Panc1 (cell line): Measurements from ENCODE around the gene SVIL. TPM values are rescaled to one million over a fixed set of nuclear protein-coding genes. Genes with fewer than 3 reads are reported as not detected.
"Not testable (repeated sequence)": the region's sequence is repeated elsewhere in the genome, so short reads cannot be mapped to it uniquely, and the experiment has no call there.

ENCODE experiments used
- ATAC-seq: fragments of 200-7000 bp; cut with Tn5 transposase; 2 replicates; pipeline ENCODE4 v1.9.1; 2020; ENCODE audit warnings: mild to moderate bottlenecking, moderate library complexity
- BruUV-seq: library from RNA; stranded (reverse); fragments of 400-500 nt; replicated peaks from 2 replicates; lab custom pipeline; 2021; lab: Mats Ljungman, UMichigan
- CTCF ChIA-PET: fragments of 300-600 bp; sonication (Branson Sonifier 250); formaldehyde crosslinking; loops from one replicate; lab custom pipeline; 2022; ENCODE audit warnings: antibody characterized with exemption; lab: Charles Lee
- POLR2A ChIA-PET: fragments of 300-600 bp; sonication (Branson Sonifier 250); formaldehyde crosslinking; loops from one replicate; lab custom pipeline; 2022; ENCODE audit warnings: antibody characterized with exemption; lab: Charles Lee
- DNase-seq: peaks from one replicate; pipeline ENCODE4 v3.0.0-alpha.2; 2010; ENCODE audit warnings: low read depth, low spot score
- H3K27ac ChIP-seq: 2 replicates; pipeline ENCODE4 v1.5.1; 2011; ENCODE audit warnings: mild to moderate bottlenecking, low read length, inconsistent platforms
- H3K27me3 ChIP-seq: fragments of 200-500 bp; sonication (Bioruptor generic); 2 replicates; pipeline ENCODE4 v1.6.0; 2014; ENCODE audit warnings: low read length, inconsistent platforms; ENCODE audit not compliant: control insufficient read depth, insufficient read depth
- H3K36me3 ChIP-seq: fragments of 200-500 bp; sonication (Bioruptor generic); 2 replicates; pipeline ENCODE4 v1.5.1; 2014; ENCODE audit warnings: inconsistent platforms, mild to moderate bottlenecking, low read length, moderate library complexity; ENCODE audit not compliant: control insufficient read depth, insufficient read depth
- H3K4me1 ChIP-seq: 2 replicates; pipeline ENCODE4 v1.5.1; 2011; ENCODE audit warnings: inconsistent platforms, mild to moderate bottlenecking, low read length, moderate library complexity; ENCODE audit not compliant: control insufficient read depth, insufficient read depth
- H3K4me3 ChIP-seq, 2 experiments: 2 replicates each; pipeline ENCODE4 v1.5.1; 2011 to 2012; ENCODE audit warnings: low read depth in 2 of 2, low read length in 2 of 2, mild to moderate bottlenecking in 2 of 2, inconsistent platforms in 1 of 2, moderate library complexity in 1 of 2
- H3K9me3 ChIP-seq: fragments of 200-500 bp; sonication (Bioruptor generic); 2 replicates; pipeline ENCODE4 v1.5.1; 2014; ENCODE audit warnings: low read depth, mild to moderate bottlenecking, inconsistent platforms, low read length, moderate library complexity; ENCODE audit not compliant: control insufficient read depth, insufficient read depth
- POLR2AphosphoS5 ChIP-seq: IDR thresholded peaks from 2 replicates; pipeline ENCODE4 v1.6.1; 2012; ENCODE audit warnings: mild to moderate bottlenecking, low read depth, low read length, moderate library complexity
- REST ChIP-seq, 2 experiments: IDR thresholded peaks; 2 replicates each; pipeline ENCODE4 v1.6.1; 2011 to 2012; ENCODE audit warnings: low read depth in 2 of 2, control low read depth in 1 of 2, low read length in 1 of 2, mild to moderate bottlenecking in 1 of 2, moderate library complexity in 1 of 2; ENCODE audit not compliant: insufficient read depth in 1 of 2
- SIN3A ChIP-seq: IDR thresholded peaks from 2 replicates; pipeline ENCODE4 v1.6.1; 2012; ENCODE audit warnings: low read depth, mild to moderate bottlenecking, low read length, moderate library complexity, borderline replicate concordance; ENCODE audit not compliant: insufficient read depth
- TCF7L2 ChIP-seq: IDR thresholded peaks from 2 replicates; pipeline ENCODE4 v1.6.1; 2011; ENCODE audit warnings: mild to moderate bottlenecking, low read depth, low read length, inconsistent platforms
- in situ Hi-C: cut with HindIII; loops from 2 replicates; pipeline ENCODE4 v1.10.0; 2016; ENCODE audit warnings: low sequenced_read_pairs, low pct_unique_long_range_greater_than_20kb
- intact Hi-C: fragments of 100-400 bp; cut with micrococcal nuclease; formaldehyde crosslinking; loops from one replicate; pipeline ENCODE4 v1.10.0; 2022; ENCODE audit not compliant: unreplicated experiment
- total RNA-seq: library from RNA; stranded (reverse); gene quantifications from one replicate; pipeline ENCODE4 v1.2.1, GENCODE V29; 2021; ENCODE audit not compliant: unreplicated experiment
- TF ChIP-seq, protein P1 (sequence below): fragments of 450-650 bp; IDR thresholded peaks from 2 replicates; pipeline ENCODE4 v1.5.1; 2017; ENCODE audit warnings: mild to moderate bottlenecking

Gene SVIL
- total RNA-seq, 1 experiment from 2014 or later: 72.8 TPM

GRCh38 chr10:29465384-29465783 is 169.4 kb downstream of the SVIL start:
- in situ Hi-C loops: no loop called here
- intact Hi-C loops: no loop called here
- H3K36me3 ChIP-seq: no peaks in the 10 kb centered on the region; the same call in 1 of the 2 replicates
- POLR2A ChIA-PET: no interaction called here
- no peaks in the 10 kb centered on the region; the same call in 1 of the 2 replicates for H3K9me3 ChIP-seq
- no TSS peak for BruUV-seq
- H3K4me3 ChIP-seq: no peak overlapping the region
- no peak for ATAC-seq
- no peak for DNase-seq
- TF ChIP-seq TCF7L2 (no peak), REST (IDR thresholded peaks at IDR 0.05; ENCODE audit: insufficient read depth in 1 of 2, low read depth in 2 of 2, low read length in 1 of 2) (no peak), POLR2AphosphoS5 (no peak), SIN3A (no peak)
- TF ChIP-seq, protein P1, sequence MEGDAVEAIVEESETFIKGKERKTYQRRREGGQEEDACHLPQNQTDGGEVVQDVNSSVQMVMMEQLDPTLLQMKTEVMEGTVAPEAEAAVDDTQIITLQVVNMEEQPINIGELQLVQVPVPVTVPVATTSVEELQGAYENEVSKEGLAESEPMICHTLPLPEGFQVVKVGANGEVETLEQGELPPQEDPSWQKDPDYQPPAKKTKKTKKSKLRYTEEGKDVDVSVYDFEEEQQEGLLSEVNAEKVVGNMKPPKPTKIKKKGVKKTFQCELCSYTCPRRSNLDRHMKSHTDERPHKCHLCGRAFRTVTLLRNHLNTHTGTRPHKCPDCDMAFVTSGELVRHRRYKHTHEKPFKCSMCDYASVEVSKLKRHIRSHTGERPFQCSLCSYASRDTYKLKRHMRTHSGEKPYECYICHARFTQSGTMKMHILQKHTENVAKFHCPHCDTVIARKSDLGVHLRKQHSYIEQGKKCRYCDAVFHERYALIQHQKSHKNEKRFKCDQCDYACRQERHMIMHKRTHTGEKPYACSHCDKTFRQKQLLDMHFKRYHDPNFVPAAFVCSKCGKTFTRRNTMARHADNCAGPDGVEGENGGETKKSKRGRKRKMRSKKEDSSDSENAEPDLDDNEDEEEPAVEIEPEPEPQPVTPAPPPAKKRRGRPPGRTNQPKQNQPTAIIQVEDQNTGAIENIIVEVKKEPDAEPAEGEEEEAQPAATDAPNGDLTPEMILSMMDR: no peak
- H3K27ac ChIP-seq: no peak overlapping the region
- CTCF ChIA-PET: no interaction called here
- no peaks in the 10 kb centered on the region for H3K27me3 ChIP-seq
- H3K4me1 ChIP-seq: no peaks in the 10 kb centered on the region

DNA sequence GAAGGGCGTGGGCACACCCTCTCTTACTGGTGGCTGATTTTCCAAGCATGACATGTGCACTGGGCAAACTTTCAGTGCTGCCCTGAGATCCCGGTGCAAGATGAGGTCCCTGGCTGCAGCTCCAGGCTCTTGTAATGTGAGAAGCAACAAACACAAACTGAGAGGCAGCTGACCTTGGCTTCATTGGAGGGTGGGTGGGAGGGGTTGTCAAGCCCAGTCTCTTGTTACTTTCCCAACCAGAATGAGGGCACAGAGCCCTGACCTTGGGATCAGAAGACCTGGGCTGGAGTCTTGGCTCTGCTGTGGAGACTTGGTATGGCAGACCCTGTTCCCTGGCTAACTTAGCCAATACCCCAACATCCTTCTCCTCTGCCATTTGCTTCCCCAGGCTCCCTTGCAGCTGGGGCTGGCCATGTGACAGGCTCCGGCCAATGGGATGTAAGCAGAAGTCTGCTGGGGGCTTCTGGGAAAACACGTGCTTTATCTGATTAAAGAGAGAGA is 170.1 kb downstream of the SVIL start:
- DNase-seq, POLR2A ChIA-PET, H3K4me3 ChIP-seq, intact Hi-C loops, H3K36me3 ChIP-seq, H3K27me3 ChIP-seq, in situ Hi-C loops, H3K27ac ChIP-seq, H3K4me1 ChIP-seq, H3K9me3 ChIP-seq, ATAC-seq, BruUV-seq, CTCF ChIA-PET: not testable (repeated sequence)

- in situ Hi-C loops (no loop called here), intact Hi-C loops (no loop called here)
- TF ChIP-seq TCF7L2 (no peak), POLR2AphosphoS5 (no peak), SIN3A (no peak), REST (IDR thresholded peaks at IDR 0.05; ENCODE audit: insufficient read depth in 1 of 2, low read depth in 2 of 2, low read length in 1 of 2) (no peak)
- TF ChIP-seq, protein P1: no peak
- ChIA-PET CTCF (no interaction called here), POLR2A (no interaction called here)
- ATAC-seq (no peak), DNase-seq (no peak)
- Histone ChIP-seq H3K4me3 (no peak overlapping the region), H3K27me3 (no peaks in the 10 kb centered on the region), H3K9me3 (no peaks in the 10 kb centered on the region; the same call in 1 of the 2 replicates), H3K4me1 (no peaks in the 10 kb centered on the region), H3K27ac (no peak overlapping the region), H3K36me3 (no peaks in the 10 kb centered on the region; the same call in 1 of the 2 replicates)
- BruUV-seq: TSS peak; percentile 22
These were observed 173.7 kb downstream of the SVIL start for GRCh38 chr10:29461042-29461441.
